Stimulated activated naive CD4-positive, alpha-beta T cell treated with Interleukin-2 at 50 U/mL for 16 hours (primary cell): Measurements from ENCODE around the gene MIPOL1.

Experiments
- DNase-seq: peaks from one replicate; lab custom pipeline; 2025; lab: John Stamatoyannopoulos, UW

Gene MIPOL1

GRCh38 chr14:37587131-37587803 lies 389.5 kb downstream of the MIPOL1 start:
- DNase-seq: no peak

GRCh38 chr14:37587881-37588666 lies 390.3 kb downstream of the MIPOL1 start:
- no peak for DNase-seq

GRCh38 chr14:37588667-37588955 lies 390.9 kb downstream of the MIPOL1 start:
- no peak for DNase-seq

- no peak for DNase-seq
These were observed 391.4 kb downstream of the MIPOL1 start for GRCh38 chr14:37588956-37589714.

GRCh38 chr14:37589715-37590427 lies 392.1 kb downstream of the MIPOL1 start:
- no peak for DNase-seq

- no peak for DNase-seq
These were observed 392.8 kb downstream of the MIPOL1 start for GRCh38 chr14:37590428-37591139.

- DNase-seq: no peak
These were observed 393.7 kb downstream of the MIPOL1 start for GRCh38 chr14:37591311-37591940.

GRCh38 chr14:37591941-37592481 lies 394.3 kb downstream of the MIPOL1 start:
- no peak for DNase-seq

GRCh38 chr14:37592482-37593408 lies 395.0 kb downstream of the MIPOL1 start:
- DNase-seq: no peak

GRCh38 chr14:37593511-37594237 lies 395.9 kb downstream of the MIPOL1 start:
- DNase-seq: no peak

GRCh38 chr14:37594238-37594970 lies 396.7 kb downstream of the MIPOL1 start:
- no peak for DNase-seq

- DNase-seq: no peak
These were observed 397.5 kb downstream of the MIPOL1 start, which contains the start of the genes FOXA1 and TTC6 for GRCh38 chr14:37594971-37595808. Gene FOXA1 (minus strand): TSS chr14:37595249. CDS start chr14:37594972, 277 bp downstream. Gene TTC6 (plus strand): TSS chr14:37595629. CDS start chr14:37622065, 26,436 bp downstream.

GRCh38 chr14:37595809-37596621 lies 398.3 kb downstream of the MIPOL1 start:
- DNase-seq: peak; percentile 69

GRCh38 chr14:37596790-37597472 lies 399.2 kb downstream of the MIPOL1 start:
- DNase-seq: no peak

- DNase-seq: no peak
These were observed 399.8 kb downstream of the MIPOL1 start for GRCh38 chr14:37597538-37597913.
